ENCODE results near the gene E2F1.

Gene E2F1

DNA sequence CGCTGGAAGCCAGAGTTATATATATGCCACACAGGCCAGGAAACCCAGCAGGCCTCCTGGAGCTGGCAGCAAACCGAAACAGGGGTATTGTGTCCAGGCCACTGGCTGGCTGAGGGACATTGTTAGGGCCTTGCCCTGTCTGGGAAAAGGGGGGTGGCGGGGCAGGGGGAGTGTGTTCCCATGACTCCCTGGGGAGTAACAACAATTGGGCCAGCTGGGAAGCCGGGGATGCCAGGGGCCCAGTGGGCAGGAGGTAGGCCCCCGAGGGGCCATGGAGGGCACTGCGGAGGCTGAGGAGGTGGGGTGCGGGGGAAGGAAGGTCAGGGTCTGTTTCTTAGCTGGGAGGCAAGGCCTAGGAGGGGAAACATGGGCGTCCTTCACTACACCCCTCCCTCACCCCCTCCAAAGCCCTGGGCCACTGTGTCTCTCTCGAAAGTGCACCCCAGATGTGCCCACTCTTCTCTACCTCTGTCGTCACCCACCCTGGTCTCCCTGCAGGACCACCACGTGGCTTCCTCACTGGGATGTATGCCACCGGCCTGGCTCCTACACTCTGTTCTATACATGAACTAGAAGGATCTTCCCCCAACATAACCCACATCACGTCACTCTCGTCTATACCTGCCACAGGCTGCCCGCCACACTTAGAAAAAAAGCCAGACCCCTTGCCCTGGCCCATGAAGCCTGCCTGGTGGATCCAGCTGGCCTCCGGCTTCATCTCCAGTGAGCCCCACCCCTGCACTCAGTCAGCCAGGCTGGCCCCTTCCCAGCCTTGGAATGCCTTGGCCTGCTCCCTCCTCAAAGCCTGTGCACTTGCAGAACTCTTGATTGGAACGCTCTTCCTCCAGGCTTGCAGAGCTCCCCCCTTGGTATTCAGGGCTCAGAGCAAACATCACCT lies 7.8 kb upstream of the E2F1 start:
- CTCF ChIA-PET, result interaction anchor here (0.6 to 1.0 kb wide), 3 partner anchors 9 to 1390 kb away, joined by 3 read pairs; no protein-coding TSS in a partner anchor

GRCh38 chr20:33693289-33693688 lies 7.1 kb upstream of the E2F1 start:
- TF ChIP-seq, protein P1, sequence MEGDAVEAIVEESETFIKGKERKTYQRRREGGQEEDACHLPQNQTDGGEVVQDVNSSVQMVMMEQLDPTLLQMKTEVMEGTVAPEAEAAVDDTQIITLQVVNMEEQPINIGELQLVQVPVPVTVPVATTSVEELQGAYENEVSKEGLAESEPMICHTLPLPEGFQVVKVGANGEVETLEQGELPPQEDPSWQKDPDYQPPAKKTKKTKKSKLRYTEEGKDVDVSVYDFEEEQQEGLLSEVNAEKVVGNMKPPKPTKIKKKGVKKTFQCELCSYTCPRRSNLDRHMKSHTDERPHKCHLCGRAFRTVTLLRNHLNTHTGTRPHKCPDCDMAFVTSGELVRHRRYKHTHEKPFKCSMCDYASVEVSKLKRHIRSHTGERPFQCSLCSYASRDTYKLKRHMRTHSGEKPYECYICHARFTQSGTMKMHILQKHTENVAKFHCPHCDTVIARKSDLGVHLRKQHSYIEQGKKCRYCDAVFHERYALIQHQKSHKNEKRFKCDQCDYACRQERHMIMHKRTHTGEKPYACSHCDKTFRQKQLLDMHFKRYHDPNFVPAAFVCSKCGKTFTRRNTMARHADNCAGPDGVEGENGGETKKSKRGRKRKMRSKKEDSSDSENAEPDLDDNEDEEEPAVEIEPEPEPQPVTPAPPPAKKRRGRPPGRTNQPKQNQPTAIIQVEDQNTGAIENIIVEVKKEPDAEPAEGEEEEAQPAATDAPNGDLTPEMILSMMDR (conservative IDR thresholded peaks at IDR 0.05; ENCODE audit: low read depth), result no peak
- POLR2A ChIA-PET (ENCODE audit: low non-redundant PET), result no interaction called here
- no peak overlapping the region for H3K27ac ChIP-seq

More for the DNA sequence above, 7.8 kb upstream of the E2F1 start:
- no peak overlapping the region for H3K27ac ChIP-seq
- POLR2A ChIA-PET (ENCODE audit: low non-redundant PET), result no interaction called here
- TF ChIP-seq, protein P1 (conservative IDR thresholded peaks at IDR 0.05; ENCODE audit: low read depth), result no peak
- DNase-seq (ENCODE audit: low spot score), result no peak

GRCh38 chr20:33689973-33690372 lies 3.8 kb upstream of the E2F1 start:
- CTCF ChIA-PET, result interaction anchor here (1.0 kb wide), 1 partner anchor 15 kb away, joined by 6 read pairs; no protein-coding TSS in a partner anchor
- no peak overlapping the region for H3K27ac ChIP-seq
- no peak for DNase-seq (ENCODE audit: low spot score)
- TF ChIP-seq, protein P1 (conservative IDR thresholded peaks at IDR 0.05; ENCODE audit: low read depth), result no peak
- POLR2A ChIA-PET (ENCODE audit: low non-redundant PET), result no interaction called here

More at GRCh38 chr20:33693289-33693688, 7.1 kb upstream of the E2F1 start:
- DNase-seq (ENCODE audit: low spot score), result no peak
- CTCF ChIA-PET, result interaction anchor here (1.0 kb wide), 1 partner anchor 8 kb away, joined by 3 read pairs; no protein-coding TSS in a partner anchor

GRCh38 chr20:33689493-33689892 lies 3.3 kb upstream of the E2F1 start:
- H3K27ac ChIP-seq, result no peak overlapping the region
- no peak for DNase-seq (ENCODE audit: low spot score)
- ChIA-PET POLR2A (ENCODE audit: low non-redundant PET) (no interaction called here), CTCF (interaction anchor here (1.3 kb wide), 1 partner anchor 22 kb away, joined by 4 read pairs; no protein-coding TSS in a partner anchor)
- TF ChIP-seq, protein P1 (conservative IDR thresholded peaks at IDR 0.05; ENCODE audit: low read depth), result no peak

DNA sequence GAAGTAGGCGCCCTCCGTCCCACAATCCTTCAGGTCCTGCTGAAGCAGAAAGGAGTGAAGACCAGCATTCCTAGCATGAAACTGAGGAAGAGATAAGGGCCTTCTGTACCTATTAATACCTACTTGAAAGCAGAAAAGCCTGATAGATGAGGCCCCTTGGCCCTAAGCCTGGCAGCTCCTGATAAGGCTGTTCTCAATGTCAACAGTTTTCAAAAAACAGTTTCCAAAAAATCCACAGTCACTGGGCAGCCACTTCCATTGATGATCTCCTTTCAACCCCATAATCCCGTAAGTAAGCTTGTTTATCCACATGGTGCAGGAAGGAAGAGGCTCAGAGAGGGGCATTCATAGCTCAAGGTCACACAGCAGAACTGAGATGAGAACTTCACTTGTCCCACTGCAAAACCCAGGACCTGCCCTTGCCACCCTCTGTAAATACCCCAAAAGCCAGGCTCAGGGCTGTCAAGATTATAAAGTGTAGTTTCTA lies 2.8 kb upstream of the E2F1 start:
- H3K27ac ChIP-seq, result no peak overlapping the region
- POLR2A ChIA-PET (ENCODE audit: low non-redundant PET), result no interaction called here
- DNase-seq (ENCODE audit: low spot score), result no peak
- TF ChIP-seq, protein P1 (conservative IDR thresholded peaks at IDR 0.05; ENCODE audit: low read depth), result no peak
- CTCF ChIA-PET, result interaction anchor here (1.3 kb wide), 1 partner anchor 21 kb away, joined by 4 read pairs; no protein-coding TSS in a partner anchor

- ChIA-PET CTCF (interaction anchor here (0.7 to 1.3 kb wide), 2 partner anchors 21 to 134 kb away, joined by 3 to 4 read pairs; no protein-coding TSS in a partner anchor), POLR2A (ENCODE audit: low non-redundant PET) (no interaction called here)
- no peak overlapping the region for H3K27ac ChIP-seq
Measured at GRCh38 chr20:33687993-33688937, 2.1 kb upstream of the E2F1 start.

More at GRCh38 chr20:33687993-33688937, 2.1 kb upstream of the E2F1 start:
- no peak for DNase-seq (ENCODE audit: low spot score)
- TF ChIP-seq, protein P1 (conservative IDR thresholded peaks at IDR 0.05; ENCODE audit: low read depth), result no peak

Data from RWPE1 (cell line).